Activated CD4-positive, alpha-beta T cell treated with anti-CD3 and anti-CD28 coated beads, Interleukin-2, amount 50 U/mL, for 24 hours (primary cell): Measurements from ENCODE around the gene METTL6.
"Not testable (repeated sequence)": the region's sequence is repeated elsewhere in the genome, so short reads cannot be mapped to it uniquely, and the experiment has no call there.

Experiments
- DNase-seq, 2 donors: peaks; one replicate each; pipeline ENCODE4 v3.0.0-alpha.2; 2020; ENCODE audit warnings: low read depth in 1 of 2, low spot score in 1 of 2

METTL6 gene

GRCh38 chr3:15451216-15452113 is 24.1 kb upstream of the METTL6 start:
- no peak for DNase-seq

- DNase-seq, result no peak
Measured at GRCh38 chr3:15450438-15451215, 23.3 kb upstream of the METTL6 start.

- DNase-seq, result no peak
Measured at GRCh38 chr3:15449489-15450224, 22.3 kb upstream of the METTL6 start.

GRCh38 chr3:15443826-15444524 is 16.6 kb upstream of the METTL6 start:
- no peak for DNase-seq

GRCh38 chr3:15440891-15441290 is 13.5 kb upstream of the METTL6 start:
- DNase-seq, result no peak

GRCh38 chr3:15439476-15439875 is 12.1 kb upstream of the METTL6 start:
- no peak for DNase-seq

- DNase-seq, result no peak
Measured at GRCh38 chr3:15438983-15439382, 11.6 kb upstream of the METTL6 start.

GRCh38 chr3:15436246-15436645 is 8.9 kb upstream of the METTL6 start:
- DNase-seq, result no peak

- DNase-seq, result no peak
Measured at GRCh38 chr3:15434756-15435155, 7.4 kb upstream of the METTL6 start.

GRCh38 chr3:15433531-15433930 is 6.2 kb upstream of the METTL6 start:
- no peak for DNase-seq

GRCh38 chr3:15431256-15431837 is 4.0 kb upstream of the METTL6 start:
- DNase-seq, result no peak

GRCh38 chr3:15430624-15431023 is 3.3 kb upstream of the METTL6 start:
- no peak for DNase-seq

- DNase-seq, result no peak
Measured at GRCh38 chr3:15429080-15429479, 1.7 kb upstream of the METTL6 start.

- DNase-seq, result peak in 1 of 2 donors; percentile 27
Measured at GRCh38 chr3:15428539-15428938, 1.2 kb upstream of the METTL6 start.

- no peak for DNase-seq
Measured at GRCh38 chr3:15427981-15428380, 637 bp upstream of the METTL6 start.

GRCh38 chr3:15426579-15427118 is 695 bp downstream of the METTL6 start:
- DNase-seq, result no peak

GRCh38 chr3:15420871-15421270 is 6.5 kb downstream of the METTL6 start:
- no peak for DNase-seq

GRCh38 chr3:15410966-15411365 is 16.4 kb downstream of the METTL6 start:
- not testable (repeated sequence) for DNase-seq

- DNase-seq, result no peak
Measured at GRCh38 chr3:15409774-15410173, 17.6 kb downstream of the METTL6 start.

GRCh38 chr3:15409239-15409638 is 18.1 kb downstream of the METTL6 start:
- no peak for DNase-seq
